Measurements from ENCODE around the gene MYH14.

DNA sequence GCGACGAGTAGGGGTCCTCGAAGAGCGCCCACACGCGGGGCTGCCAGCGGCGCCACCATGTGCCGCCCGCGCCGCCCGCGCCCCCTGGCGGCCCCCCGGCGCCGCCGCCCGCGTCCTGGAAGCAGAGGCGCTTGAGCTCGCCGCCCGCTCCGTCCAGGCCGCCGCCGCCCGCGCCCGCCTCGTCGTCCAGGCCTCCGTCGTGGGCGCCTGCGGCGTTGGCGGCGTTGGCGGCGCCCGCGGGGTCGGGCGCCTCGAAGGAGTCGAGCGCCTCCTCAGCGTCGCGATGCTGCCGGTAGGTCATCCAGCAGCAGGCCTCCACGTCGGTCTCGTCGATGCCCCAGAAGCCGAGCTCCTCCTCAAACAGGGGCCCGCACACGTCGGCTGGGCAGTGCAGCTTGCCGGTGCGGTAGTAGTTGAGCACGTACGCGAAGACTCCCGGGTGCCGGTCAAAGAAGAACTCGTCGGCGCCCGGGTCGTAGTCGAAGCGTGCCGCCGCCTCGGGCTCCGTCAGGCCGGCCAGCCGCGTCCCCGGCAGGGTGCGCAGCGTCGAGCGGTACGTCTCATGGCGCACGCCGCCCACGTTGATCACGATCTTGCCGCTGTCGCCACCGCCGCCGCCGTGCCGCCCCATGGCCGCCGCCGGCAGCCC is 124.9 kb downstream of the MYH14 start:
- TF ChIP-seq CHD2 (IDR thresholded peaks at IDR 0.05; ENCODE audit: low read length) (no peak), EP300 (IDR thresholded peaks at IDR 0.05; ENCODE audit: borderline replicate concordance in 1 of 2, low read depth in 2 of 2, low read length in 2 of 2) (no peak)
